Hepatocyte (in vitro differentiated cells): Measurements from ENCODE around the gene OLFM1. TPM values are rescaled to one million over a fixed set of nuclear protein-coding genes. Genes with fewer than 3 reads are reported as not detected.

Source experiments
- DNase-seq: peaks from one replicate; pipeline ENCODE4 v3.0.0-alpha.2; 2016; ENCODE audit warnings: low spot score
- H2AFZ ChIP-seq: fragments of 200-600 bp; sonication (generic); 2 replicates; pipeline ENCODE4 v1.6.0; 2016; ENCODE audit warnings: antibody characterized with exemption, mild to moderate bottlenecking
- H3K27ac ChIP-seq: fragments of 200-600 bp; sonication (generic); 2 replicates; pipeline ENCODE4 v1.5.1; 2016; ENCODE audit warnings: mild to moderate bottlenecking
- H3K27me3 ChIP-seq: fragments of 200-600 bp; sonication (generic); 2 replicates; pipeline ENCODE4 v1.6.1; 2016
- H3K36me3 ChIP-seq: fragments of 200-600 bp; sonication (generic); replicated peaks from 2 replicates; pipeline ENCODE4 v1.5.1; 2016; ENCODE audit warnings: low read depth; ENCODE audit not compliant: insufficient read depth
- H3K4me1 ChIP-seq: fragments of 200-600 bp; sonication (generic); 2 replicates; pipeline ENCODE4 v1.5.1; 2016; ENCODE audit warnings: mild to moderate bottlenecking, moderate library complexity; ENCODE audit not compliant: insufficient read depth
- H3K4me2 ChIP-seq: fragments of 200-600 bp; sonication (generic); 2 replicates; pipeline ENCODE4 v1.6.0; 2016
- H3K4me3 ChIP-seq: fragments of 200-600 bp; sonication (generic); 2 replicates; pipeline ENCODE4 v1.5.1; 2016; ENCODE audit warnings: mild to moderate bottlenecking
- H3K79me2 ChIP-seq: fragments of 200-600 bp; sonication (generic); 2 replicates; pipeline ENCODE4 v1.6.0; 2017; ENCODE audit warnings: mild to moderate bottlenecking
- H3K9me2 ChIP-seq: fragments of 200-600 bp; sonication (generic); replicated peaks from 2 replicates; pipeline ENCODE4 v1.6.0; 2017; ENCODE audit warnings: mild to moderate bottlenecking; ENCODE audit not compliant: insufficient read depth
- H3K9me3 ChIP-seq: fragments of 200-600 bp; sonication (generic); 2 replicates; pipeline ENCODE4 v1.5.1; 2016; ENCODE audit warnings: low read depth, mild to moderate bottlenecking
- H4K20me1 ChIP-seq: fragments of 200-600 bp; sonication (generic); 2 replicates; pipeline ENCODE4 v1.6.0; 2016; ENCODE audit warnings: mild to moderate bottlenecking; ENCODE audit not compliant: insufficient read depth, poor library complexity, severe bottlenecking
- EZH2 ChIP-seq: fragments of 200-600 bp; sonication (generic); IDR thresholded peaks from 2 replicates; pipeline ENCODE4 v1.6.1; 2016; ENCODE audit warnings: antibody characterized with exemption, mild to moderate bottlenecking, borderline replicate concordance
- EZH2phosphoT487 ChIP-seq: fragments of 200-600 bp; sonication (generic); IDR thresholded peaks from one replicate; pipeline ENCODE4 v1.6.1; 2018; ENCODE audit warnings: antibody characterized with exemption, mild to moderate bottlenecking, low read depth, moderate library complexity; ENCODE audit not compliant: unreplicated experiment, severe bottlenecking
- WGBS: methylation state at CpG from one replicate; pipeline ENCODE4 v1.1.6; 2016; ENCODE audit warnings: low lambda C conversion rate; ENCODE audit errors: missing lambda C conversion rate; 5-methylcytosine and 5-hydroxymethylcytosine counted together
- polyA plus RNA-seq: library from polyadenylated mRNA; unstranded; fragments of >200 nt; fragmentation: Nextera tagmentation; extraction: Ambion mirVana; gene quantifications from 2 replicates; pipeline ENCODE4 v1.2.1, GENCODE V29; 2016
- total RNA-seq: library from RNA; depleted of rRNA; stranded (reverse); fragments of >200 nt; gene quantifications from 2 replicates; pipeline ENCODE4 v1.2.3, GENCODE V29; 2014
- TF ChIP-seq, protein P1 (sequence below): fragments of 200-600 bp; sonication (generic); IDR thresholded peaks from 2 replicates; pipeline ENCODE4 v1.5.1; 2016; ENCODE audit warnings: antibody characterized with exemption, mild to moderate bottlenecking; ENCODE audit not compliant: poor library complexity

The OLFM1 gene
- total and polyA plus RNA-seq, 2 experiments from 2014 or later, result 0.94 to 4.8 TPM

DNA sequence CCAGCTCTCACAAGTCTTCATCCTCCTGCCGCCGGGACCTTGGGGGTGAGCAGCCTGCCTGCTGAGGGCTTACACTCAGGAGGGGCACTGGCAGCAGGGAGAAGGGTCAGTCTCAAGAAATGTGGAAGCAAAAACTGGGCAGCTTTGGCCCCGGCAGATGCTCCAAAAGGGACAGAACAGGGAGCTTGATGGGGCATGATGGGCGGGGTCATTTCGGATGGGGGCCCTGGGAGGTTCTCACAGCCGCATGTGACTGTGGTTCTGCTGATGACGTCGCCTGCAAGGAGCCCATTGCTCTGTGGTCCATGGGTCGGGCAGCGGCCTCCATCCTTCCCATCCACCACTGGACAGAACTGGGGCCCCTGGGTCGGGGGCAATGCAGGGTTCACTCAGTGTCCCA is 76.6 kb downstream of the OLFM1 start:
- Histone ChIP-seq H3K9me2 (no peaks in the 10 kb centered on the region), H3K9me3 (no peaks in the 10 kb centered on the region), H3K4me2 (no peak overlapping the region), H4K20me1 (no peaks in the 10 kb centered on the region), H3K4me1 (no peaks in the 10 kb centered on the region), H3K4me3 (no peak overlapping the region), H3K27ac (no peak overlapping the region), H3K79me2 (no peaks in the 10 kb centered on the region), H3K36me3 (no peaks in the 10 kb centered on the region), H2AFZ (no peak overlapping the region), H3K27me3 (peaks cover 8% of the 10 kb centered on the region)
- no peak for TF ChIP-seq EZH2
- no peak for TF ChIP-seq EZH2phosphoT487
- TF ChIP-seq, protein P1, sequence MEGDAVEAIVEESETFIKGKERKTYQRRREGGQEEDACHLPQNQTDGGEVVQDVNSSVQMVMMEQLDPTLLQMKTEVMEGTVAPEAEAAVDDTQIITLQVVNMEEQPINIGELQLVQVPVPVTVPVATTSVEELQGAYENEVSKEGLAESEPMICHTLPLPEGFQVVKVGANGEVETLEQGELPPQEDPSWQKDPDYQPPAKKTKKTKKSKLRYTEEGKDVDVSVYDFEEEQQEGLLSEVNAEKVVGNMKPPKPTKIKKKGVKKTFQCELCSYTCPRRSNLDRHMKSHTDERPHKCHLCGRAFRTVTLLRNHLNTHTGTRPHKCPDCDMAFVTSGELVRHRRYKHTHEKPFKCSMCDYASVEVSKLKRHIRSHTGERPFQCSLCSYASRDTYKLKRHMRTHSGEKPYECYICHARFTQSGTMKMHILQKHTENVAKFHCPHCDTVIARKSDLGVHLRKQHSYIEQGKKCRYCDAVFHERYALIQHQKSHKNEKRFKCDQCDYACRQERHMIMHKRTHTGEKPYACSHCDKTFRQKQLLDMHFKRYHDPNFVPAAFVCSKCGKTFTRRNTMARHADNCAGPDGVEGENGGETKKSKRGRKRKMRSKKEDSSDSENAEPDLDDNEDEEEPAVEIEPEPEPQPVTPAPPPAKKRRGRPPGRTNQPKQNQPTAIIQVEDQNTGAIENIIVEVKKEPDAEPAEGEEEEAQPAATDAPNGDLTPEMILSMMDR, result no peak
- 83% methylated on average over 11 of the region's 11 CpGs for WGBS
- no peak for DNase-seq

DNA sequence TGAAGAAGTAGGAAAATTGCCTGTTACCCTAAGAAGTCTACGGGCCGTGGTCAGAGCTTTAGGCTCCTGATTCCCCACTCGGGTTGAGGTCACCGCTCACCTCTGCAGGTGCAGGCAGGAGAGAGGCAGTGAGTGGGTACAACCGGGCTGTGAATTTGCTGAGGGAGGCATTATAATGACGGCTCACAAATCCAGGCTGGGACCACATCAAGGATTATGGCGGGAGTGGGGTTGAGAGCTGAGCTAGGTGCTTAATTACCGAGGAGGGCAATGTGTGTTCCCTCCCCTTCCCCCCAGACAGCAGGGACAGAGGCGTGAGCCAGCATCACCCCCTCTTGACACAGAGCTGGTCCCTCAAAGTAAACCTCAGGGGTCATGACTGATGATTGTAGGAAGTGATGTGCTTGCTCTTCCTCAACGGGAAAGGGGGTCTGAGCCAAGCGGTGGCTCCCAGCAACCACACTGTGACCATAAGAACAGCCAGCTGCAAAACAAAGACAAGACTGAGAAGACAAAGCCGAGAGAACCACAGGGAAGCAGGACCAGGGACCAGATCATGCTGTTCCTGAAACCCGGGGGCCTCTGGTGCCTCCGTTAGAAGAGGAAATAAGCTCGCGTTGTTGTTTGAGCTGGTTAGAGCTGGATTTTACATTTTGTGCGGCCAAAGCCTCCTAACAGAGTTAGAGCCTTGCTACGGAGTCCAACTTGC is 77.7 kb downstream of the OLFM1 start:
- H3K79me2 ChIP-seq, result no peaks in the 10 kb centered on the region
- peaks cover 8% of the 10 kb centered on the region for H3K27me3 ChIP-seq
- 76% methylated on average over 18 of the region's 18 CpGs for WGBS
- H3K36me3 ChIP-seq, result no peaks in the 10 kb centered on the region
- H3K9me2 ChIP-seq, result no peaks in the 10 kb centered on the region
- no peak overlapping the region for H2AFZ ChIP-seq
- H3K9me3 ChIP-seq, result no peaks in the 10 kb centered on the region
- TF ChIP-seq, protein P1, result no peak
- H3K27ac ChIP-seq, result no peak overlapping the region
- no peak overlapping the region for H3K4me2 ChIP-seq
- H3K4me3 ChIP-seq, result no peak overlapping the region
- DNase-seq, result no peak
- H3K4me1 ChIP-seq, result no peaks in the 10 kb centered on the region
- no peaks in the 10 kb centered on the region for H4K20me1 ChIP-seq

DNA sequence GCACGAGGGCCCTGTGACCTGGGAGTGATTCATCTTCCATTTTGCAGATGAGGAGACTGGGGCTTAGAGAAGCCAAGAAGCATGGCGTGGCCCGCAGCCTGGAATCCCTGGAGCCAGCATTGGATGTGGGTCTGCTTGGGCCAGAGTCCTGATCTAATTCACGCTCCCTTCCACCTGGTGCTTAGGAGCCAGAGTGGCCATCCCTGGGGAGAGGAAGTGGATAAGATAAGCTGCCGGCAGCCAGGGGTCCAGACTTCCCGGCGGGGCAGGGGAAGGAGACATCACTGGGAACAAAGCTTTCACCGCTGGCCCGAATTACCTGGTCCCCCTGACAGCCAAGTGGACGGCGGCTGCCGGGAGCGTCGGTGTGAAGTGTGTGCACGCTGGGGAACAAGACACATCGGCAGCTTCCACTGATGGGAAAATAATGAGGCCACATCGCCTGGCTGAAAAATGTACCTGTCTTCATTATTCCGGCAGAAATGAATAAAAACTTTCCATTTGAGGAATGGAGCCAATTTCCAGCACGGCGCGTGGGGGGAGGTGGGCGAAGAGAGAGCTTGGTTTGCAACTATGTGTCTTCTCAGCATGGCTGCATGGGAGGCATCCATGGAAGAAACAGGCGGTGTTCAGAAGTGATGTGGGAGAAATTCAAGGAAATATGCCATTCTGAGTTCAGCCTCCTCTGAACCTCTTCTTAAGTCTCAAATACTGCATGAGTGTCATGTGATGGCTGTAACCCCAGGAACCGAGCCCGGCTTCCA is 78.5 kb downstream of the OLFM1 start:
- H4K20me1 ChIP-seq, result no peaks in the 10 kb centered on the region
- H3K4me3 ChIP-seq, result no peak overlapping the region
- no peaks in the 10 kb centered on the region for H3K36me3 ChIP-seq
- no peak overlapping the region for H2AFZ ChIP-seq
- no peaks in the 10 kb centered on the region for H3K9me2 ChIP-seq
- DNase-seq, result no peak
- no peak overlapping the region for H3K4me2 ChIP-seq
- WGBS, result 67% methylated on average over 25 of the region's 25 CpGs
- TF ChIP-seq, protein P1, result no peak
- no peak for TF ChIP-seq EZH2phosphoT487
- TF ChIP-seq EZH2, result no peak
- no peaks in the 10 kb centered on the region for H3K9me3 ChIP-seq
- H3K79me2 ChIP-seq, result no peaks in the 10 kb centered on the region
- H3K4me1 ChIP-seq, result no peaks in the 10 kb centered on the region
- H3K27me3 ChIP-seq, result peaks cover 8% of the 10 kb centered on the region
- no peak overlapping the region for H3K27ac ChIP-seq
